ENCODE results near the gene CLCA4.

The CLCA4 gene

DNA sequence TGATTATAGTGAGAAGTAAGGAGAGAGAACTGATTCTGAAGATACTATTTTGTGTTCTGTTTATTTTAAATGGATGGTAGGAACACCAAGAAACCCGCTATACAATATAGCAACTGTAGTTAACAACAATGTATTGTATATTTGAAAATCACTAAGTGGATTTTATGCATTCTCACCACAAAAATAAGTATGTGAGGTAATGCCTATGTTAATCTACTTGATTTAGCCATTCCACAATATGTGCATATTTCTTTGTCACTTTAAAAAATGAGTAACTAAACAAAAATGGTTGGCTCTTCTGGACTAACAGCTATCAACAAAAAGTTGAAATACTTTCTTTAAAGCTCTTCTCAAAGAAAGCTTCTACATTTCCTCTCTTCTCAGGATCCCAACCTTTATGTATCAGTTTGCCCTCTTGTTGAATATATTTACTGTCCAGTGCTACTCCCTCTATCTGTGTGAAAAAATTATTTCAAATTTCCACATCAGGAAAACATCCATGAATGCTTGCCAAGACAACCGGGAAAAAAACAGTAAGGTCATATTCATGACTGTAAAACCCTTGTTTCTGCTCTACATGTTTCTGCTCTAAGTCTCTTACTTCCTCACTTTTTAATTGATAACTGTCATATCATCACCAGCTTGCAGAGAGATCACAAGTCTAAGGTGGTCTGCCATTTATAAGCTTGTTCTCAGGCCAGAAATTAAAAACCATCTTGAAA, 27.0 kb downstream of the CLCA4 start:
- no peak overlapping the region for H2AFZ ChIP-seq (ENCODE audit: low read depth, low read length)
- H3K4me1 ChIP-seq (ENCODE audit: control insufficient read depth, insufficient read depth, low read depth, low read length), result no peaks in the 10 kb centered on the region
- no peak overlapping the region for H3K14ac ChIP-seq (ENCODE audit: low read length in 2 of 2)
- peaks cover 0 to 13% of the 10 kb centered on the region in 2 experiments for H3K27me3 ChIP-seq (ENCODE audit: control insufficient read depth in 1 of 2, insufficient read depth in 1 of 2, low read length in 2 of 2)
- no peak overlapping the region for H2BK15ac ChIP-seq (ENCODE audit: low read depth, poor library complexity, severe bottlenecking)
- no peaks in the 10 kb centered on the region for H3K79me1 ChIP-seq (replicated peaks; ENCODE audit: low read length, poor library complexity, severe bottlenecking)
- no peak overlapping the region for H3K4me2 ChIP-seq (ENCODE audit: low read length, poor library complexity, severe bottlenecking)
- H2BK12ac ChIP-seq (ENCODE audit: low read length in 2 of 2), result no peak overlapping the region
- WGBS, result 91% methylated on average over 1 of the region's 2 CpGs
- H3K4ac ChIP-seq (ENCODE audit: low read depth in 1 of 2, low read length in 2 of 2), result no peak overlapping the region
- no peak overlapping the region for H3K4me3 ChIP-seq (ENCODE audit: insufficient read depth in 1 of 2, low read depth in 1 of 2, low read length in 2 of 2)
- no peaks in the 10 kb centered on the region for H3K9me3 ChIP-seq (ENCODE audit: control insufficient read depth, low read length)
- no peaks in the 10 kb centered on the region for H3K36me3 ChIP-seq (ENCODE audit: control insufficient read depth in 1 of 2, insufficient read depth in 2 of 2, low read depth in 1 of 2, low read length in 2 of 2)
- no peak overlapping the region for H4K91ac ChIP-seq (ENCODE audit: low read length)
- no peak overlapping the region for H2AK5ac ChIP-seq (ENCODE audit: low read length, severe bottlenecking)
- no peak overlapping the region for H2BK5ac ChIP-seq (ENCODE audit: low read depth, low read length, poor library complexity, severe bottlenecking)
- no peak overlapping the region for H2BK120ac ChIP-seq (ENCODE audit: low read depth, low read length)
- DNase-seq, result no peak
- H3K23ac ChIP-seq (ENCODE audit: low read length in 2 of 2), result no peak overlapping the region
- no peak overlapping the region for H3K18ac ChIP-seq (ENCODE audit: low read depth in 1 of 2, low read length in 2 of 2)
- no peak overlapping the region for H3K27ac ChIP-seq (ENCODE audit: low read length, poor library complexity, severe bottlenecking)
- H4K8ac ChIP-seq (ENCODE audit: low read length), result no peak overlapping the region
- no peak overlapping the region for H3K9ac ChIP-seq (ENCODE audit: low read length)

DNA sequence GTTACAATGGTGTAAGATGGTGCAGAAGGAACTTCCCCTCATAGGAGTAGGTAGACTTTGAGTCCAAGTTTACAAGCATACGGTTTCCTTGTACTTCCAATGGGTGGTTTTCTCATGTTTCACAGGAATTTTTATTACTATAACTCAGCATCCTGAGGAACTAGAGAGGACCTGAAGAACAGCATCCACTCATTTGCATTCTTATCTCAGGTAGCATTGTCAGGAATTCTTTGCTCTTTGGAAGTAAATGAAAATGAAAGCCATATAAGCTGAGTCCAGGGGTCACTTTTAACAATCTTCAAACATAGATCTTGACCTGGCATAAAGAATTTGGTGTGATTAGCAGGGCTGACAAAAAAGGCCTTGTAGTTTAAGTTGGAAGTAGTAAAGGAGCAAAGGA, 34.4 kb downstream of the CLCA4 start:
- no peak overlapping the region for H3K9ac ChIP-seq (ENCODE audit: low read length)
- H2BK5ac ChIP-seq (ENCODE audit: low read depth, low read length, poor library complexity, severe bottlenecking), result no peak overlapping the region
- H3K9me3 ChIP-seq (ENCODE audit: control insufficient read depth, low read length), result no peaks in the 10 kb centered on the region
- no peak overlapping the region for H2BK12ac ChIP-seq (ENCODE audit: low read length in 2 of 2)
- no peaks in the 10 kb centered on the region for H3K36me3 ChIP-seq (ENCODE audit: control insufficient read depth in 1 of 2, insufficient read depth in 2 of 2, low read depth in 1 of 2, low read length in 2 of 2)
- H3K4me3 ChIP-seq (ENCODE audit: insufficient read depth in 1 of 2, low read depth in 1 of 2, low read length in 2 of 2), result no peak overlapping the region
- no peak overlapping the region for H2AFZ ChIP-seq (ENCODE audit: low read depth, low read length)
- H3K4me2 ChIP-seq (ENCODE audit: low read length, poor library complexity, severe bottlenecking), result no peak overlapping the region
- H3K27ac ChIP-seq (ENCODE audit: low read length, poor library complexity, severe bottlenecking), result no peak overlapping the region
- no peak overlapping the region for H3K23ac ChIP-seq (ENCODE audit: low read length in 2 of 2)
- no peak overlapping the region for H3K18ac ChIP-seq (ENCODE audit: low read depth in 1 of 2, low read length in 2 of 2)
- no peak overlapping the region for H4K8ac ChIP-seq (ENCODE audit: low read length)
- H3K79me1 ChIP-seq (replicated peaks; ENCODE audit: low read length, poor library complexity, severe bottlenecking), result no peaks in the 10 kb centered on the region
- peaks cover 3% of the 10 kb centered on the region for H3K4me1 ChIP-seq (ENCODE audit: control insufficient read depth, insufficient read depth, low read depth, low read length)
- H2BK15ac ChIP-seq (ENCODE audit: low read depth, poor library complexity, severe bottlenecking), result no peak overlapping the region
- no peak overlapping the region for H3K14ac ChIP-seq (ENCODE audit: low read length in 2 of 2)
- H3K4ac ChIP-seq (ENCODE audit: low read depth in 1 of 2, low read length in 2 of 2), result no peak overlapping the region
- DNase-seq, result no peak
- no peak overlapping the region for H4K91ac ChIP-seq (ENCODE audit: low read length)
- peaks cover 0 to 9% of the 10 kb centered on the region in 2 experiments for H3K27me3 ChIP-seq (ENCODE audit: control insufficient read depth in 1 of 2, insufficient read depth in 1 of 2, low read length in 2 of 2)
- no CpG with 5 or more reads among the region's 1 CpG for WGBS
- no peak overlapping the region for H2BK120ac ChIP-seq (ENCODE audit: low read depth, low read length)
- no peak overlapping the region for H2AK5ac ChIP-seq (ENCODE audit: low read length, severe bottlenecking)

DNA sequence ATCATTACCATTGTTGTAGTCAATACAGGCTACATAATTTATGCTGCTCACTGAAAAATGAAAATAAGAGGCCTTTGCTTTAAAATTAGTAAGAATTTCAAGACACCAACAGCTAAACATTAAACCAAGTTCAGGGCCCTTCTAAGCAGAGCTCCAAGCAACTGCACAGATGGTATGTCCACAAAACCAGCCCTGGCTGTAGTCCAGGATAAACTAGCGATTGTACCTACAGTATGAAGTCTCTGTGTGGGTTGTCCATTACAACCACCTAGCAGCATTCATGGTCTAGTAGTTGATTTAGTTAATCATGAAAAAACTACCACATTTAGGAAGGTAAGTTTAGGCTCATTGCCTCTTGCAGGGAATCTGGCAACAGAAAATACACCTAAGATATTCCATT, 35.3 kb downstream of the CLCA4 start:
- no peak overlapping the region for H2BK12ac ChIP-seq (ENCODE audit: low read length in 2 of 2)
- H3K4me1 ChIP-seq (ENCODE audit: control insufficient read depth, insufficient read depth, low read depth, low read length), result peaks cover 3% of the 10 kb centered on the region
- H2AK5ac ChIP-seq (ENCODE audit: low read length, severe bottlenecking), result no peak overlapping the region
- peaks cover 0 to 10% of the 10 kb centered on the region in 2 experiments for H3K27me3 ChIP-seq (ENCODE audit: control insufficient read depth in 1 of 2, insufficient read depth in 1 of 2, low read length in 2 of 2)
- no peak overlapping the region for H3K9ac ChIP-seq (ENCODE audit: low read length)
- H4K8ac ChIP-seq (ENCODE audit: low read length), result no peak overlapping the region
- H3K4me3 ChIP-seq (ENCODE audit: insufficient read depth in 1 of 2, low read depth in 1 of 2, low read length in 2 of 2), result no peak overlapping the region
- no peaks in the 10 kb centered on the region for H3K79me1 ChIP-seq (replicated peaks; ENCODE audit: low read length, poor library complexity, severe bottlenecking)
- no peak for DNase-seq
- H2BK120ac ChIP-seq (ENCODE audit: low read depth, low read length), result no peak overlapping the region
- H3K9me3 ChIP-seq (ENCODE audit: control insufficient read depth, low read length), result no peaks in the 10 kb centered on the region
- no peak overlapping the region for H2BK15ac ChIP-seq (ENCODE audit: low read depth, poor library complexity, severe bottlenecking)
- no peak overlapping the region for H3K4ac ChIP-seq (ENCODE audit: low read depth in 1 of 2, low read length in 2 of 2)
- H2BK5ac ChIP-seq (ENCODE audit: low read depth, low read length, poor library complexity, severe bottlenecking), result no peak overlapping the region
- no CpG with 5 or more reads among the region's 1 CpG for WGBS
- no peak overlapping the region for H3K14ac ChIP-seq (ENCODE audit: low read length in 2 of 2)
- no peaks in the 10 kb centered on the region for H3K36me3 ChIP-seq (ENCODE audit: control insufficient read depth in 1 of 2, insufficient read depth in 2 of 2, low read depth in 1 of 2, low read length in 2 of 2)
- no peak overlapping the region for H4K91ac ChIP-seq (ENCODE audit: low read length)
- H3K27ac ChIP-seq (ENCODE audit: low read length, poor library complexity, severe bottlenecking), result no peak overlapping the region
- no peak overlapping the region for H3K23ac ChIP-seq (ENCODE audit: low read length in 2 of 2)
- no peak overlapping the region for H2AFZ ChIP-seq (ENCODE audit: low read depth, low read length)
- H3K4me2 ChIP-seq (ENCODE audit: low read length, poor library complexity, severe bottlenecking), result no peak overlapping the region
- no peak overlapping the region for H3K18ac ChIP-seq (ENCODE audit: low read depth in 1 of 2, low read length in 2 of 2)

DNA sequence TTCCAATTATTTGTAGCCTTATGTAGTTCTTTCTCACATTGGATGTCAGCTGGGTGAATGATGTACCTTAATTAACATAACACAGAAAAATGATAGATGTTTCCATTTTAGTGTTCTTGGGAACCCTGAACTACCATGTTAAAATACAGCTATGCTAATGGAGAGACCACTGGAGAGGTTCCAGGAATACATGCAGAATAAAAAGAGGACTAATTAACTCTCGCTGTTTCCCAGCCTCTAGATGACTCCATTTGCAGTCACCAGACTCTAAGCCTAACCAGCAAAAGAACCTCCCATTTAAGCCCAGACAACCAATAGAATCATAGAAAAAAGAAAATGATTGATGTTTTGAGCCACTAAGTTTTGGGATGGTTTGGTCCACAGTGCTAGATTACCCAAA, 36.2 kb downstream of the CLCA4 start:
- Histone ChIP-seq H3K14ac (ENCODE audit: low read length in 2 of 2) (no peak overlapping the region), H2BK15ac (ENCODE audit: low read depth, poor library complexity, severe bottlenecking) (no peak overlapping the region), H2BK12ac (ENCODE audit: low read length in 2 of 2) (no peak overlapping the region), H2BK120ac (ENCODE audit: low read depth, low read length) (no peak overlapping the region), H3K36me3 (ENCODE audit: control insufficient read depth in 1 of 2, insufficient read depth in 2 of 2, low read depth in 1 of 2, low read length in 2 of 2) (no peaks in the 10 kb centered on the region), H3K27me3 (ENCODE audit: control insufficient read depth in 1 of 2, insufficient read depth in 1 of 2, low read length in 2 of 2) (peaks cover 4 to 18% of the 10 kb centered on the region in 2 experiments), H3K4ac (ENCODE audit: low read depth in 1 of 2, low read length in 2 of 2) (no peak overlapping the region), H3K23ac (ENCODE audit: low read length in 2 of 2) (no peak overlapping the region), H3K9ac (ENCODE audit: low read length) (no peak overlapping the region), H2BK5ac (ENCODE audit: low read depth, low read length, poor library complexity, severe bottlenecking) (no peak overlapping the region), H4K8ac (ENCODE audit: low read length) (no peak overlapping the region), H3K18ac (ENCODE audit: low read depth in 1 of 2, low read length in 2 of 2) (no peak overlapping the region), H2AFZ (ENCODE audit: low read depth, low read length) (no peak overlapping the region), H3K4me1 (ENCODE audit: control insufficient read depth, insufficient read depth, low read depth, low read length) (peaks cover 3% of the 10 kb centered on the region), H3K4me2 (ENCODE audit: low read length, poor library complexity, severe bottlenecking) (no peak overlapping the region), H3K4me3 (ENCODE audit: insufficient read depth in 1 of 2, low read depth in 1 of 2, low read length in 2 of 2) (no peak overlapping the region), H2AK5ac (ENCODE audit: low read length, severe bottlenecking) (no peak overlapping the region), H3K9me3 (ENCODE audit: control insufficient read depth, low read length) (no peaks in the 10 kb centered on the region), H4K91ac (ENCODE audit: low read length) (no peak overlapping the region), H3K27ac (ENCODE audit: low read length, poor library complexity, severe bottlenecking) (no peak overlapping the region), H3K79me1 (replicated peaks; ENCODE audit: low read length, poor library complexity, severe bottlenecking) (no peaks in the 10 kb centered on the region)
- no CpG with 5 or more reads among the region's 1 CpG for WGBS
- DNase-seq, result no peak
